PC-3 (cell line): ENCODE measurements around the gene GBE1. TPM values are rescaled to one million over a fixed set of nuclear protein-coding genes. Genes with fewer than 3 reads are reported as not detected.

Experiments
- ATAC-seq: fragments of 200-7000 bp; cut with Tn5 transposase; 2 replicates; pipeline ENCODE4 v1.9.1; 2020; ENCODE audit warnings: mild to moderate bottlenecking, moderate library complexity
- BruUV-seq: library from RNA; stranded (reverse); fragments of 400-500 nt; replicated peaks from 2 replicates; lab custom pipeline; 2021; lab: Mats Ljungman, UMichigan
- CTCF ChIA-PET: fragments of 300-600 bp; sonication (Branson Sonifier 250); formaldehyde crosslinking; loops from one replicate; lab custom pipeline; 2022; ENCODE audit warnings: antibody characterized with exemption; lab: Charles Lee
- POLR2A ChIA-PET: fragments of 300-600 bp; sonication (Branson Sonifier 250); formaldehyde crosslinking; loops from one replicate; lab custom pipeline; 2022; ENCODE audit warnings: antibody characterized with exemption; ENCODE audit not compliant: unreplicated experiment; lab: Charles Lee
- DNase-seq: peaks from one replicate; pipeline ENCODE4 v3.0.0-alpha.2; 2015
- H2AFZ ChIP-seq: fragments of 300-600 bp; sonication (generic); 2 replicates; pipeline ENCODE4 v1.6.0; 2016; ENCODE audit warnings: antibody characterized with exemption, low read length
- H3F3A ChIP-seq: fragments of 300-600 bp; sonication (generic); one replicate; pipeline ENCODE4 v1.6.0; 2017; ENCODE audit warnings: antibody characterized with exemption, low read length, control low read depth, mild to moderate bottlenecking; ENCODE audit not compliant: unreplicated experiment
- H3K27ac ChIP-seq: fragments of 300-600 bp; sonication (generic); 2 replicates; pipeline ENCODE4 v1.5.1; 2016; ENCODE audit warnings: mild to moderate bottlenecking, low read length
- H3K27me3 ChIP-seq: fragments of 300-600 bp; sonication (generic); 2 replicates; pipeline ENCODE4 v1.6.1; 2016; ENCODE audit warnings: low read length, mixed read lengths
- H3K36me3 ChIP-seq: fragments of 300-600 bp; sonication (generic); 2 replicates; pipeline ENCODE4 v1.6.1; 2016; ENCODE audit warnings: low read depth, mixed run types, low read length, mixed read lengths
- H3K4me1 ChIP-seq: fragments of 300-600 bp; sonication (generic); 2 replicates; pipeline ENCODE4 v1.5.1; 2016; ENCODE audit warnings: low read length; ENCODE audit not compliant: insufficient read depth
- H3K4me2 ChIP-seq: fragments of 300-600 bp; sonication (generic); 2 replicates; pipeline ENCODE4 v1.6.0; 2016; ENCODE audit warnings: low read length
- H3K4me3 ChIP-seq: fragments of 300-600 bp; sonication (generic); 2 replicates; pipeline ENCODE4 v1.5.1; 2016; ENCODE audit warnings: mild to moderate bottlenecking, low read length, mixed read lengths
- H3K79me2 ChIP-seq: fragments of 300-600 bp; sonication (generic); 2 replicates; pipeline ENCODE4 v1.6.1; 2017; ENCODE audit warnings: low read length, mixed read lengths
- H3K9ac ChIP-seq: fragments of 300-600 bp; sonication (generic); 2 replicates; pipeline ENCODE4 v1.6.0; 2016; ENCODE audit warnings: mild to moderate bottlenecking, low read length
- H3K9me2 ChIP-seq: fragments of 300-600 bp; sonication (generic); replicated peaks from 2 replicates; pipeline ENCODE4 v1.6.1; 2016; ENCODE audit warnings: mixed run types, low read length, mixed read lengths
- H3K9me3 ChIP-seq: fragments of 300-600 bp; sonication (generic); 2 replicates; pipeline ENCODE4 v1.6.1; 2016; ENCODE audit warnings: low read length, mixed read lengths
- H4K20me1 ChIP-seq: fragments of 300-600 bp; sonication (generic); 2 replicates; pipeline ENCODE4 v1.6.1; 2016; ENCODE audit warnings: low read length, mixed read lengths
- CTCF ChIP-seq: fragments of 300-600 bp; sonication (generic); conservative IDR thresholded peaks from 2 replicates; pipeline ENCODE4 v1.5.1; 2017; ENCODE audit warnings: antibody characterized with exemption, low read depth, mild to moderate bottlenecking, low read length
- EZH2 ChIP-seq: fragments of 300-600 bp; sonication (generic); IDR thresholded peaks from one replicate; pipeline ENCODE4 v1.6.1; 2017; ENCODE audit warnings: antibody characterized with exemption, mild to moderate bottlenecking, low read length; ENCODE audit not compliant: unreplicated experiment
- EZH2phosphoT487 ChIP-seq: fragments of 300-600 bp; sonication (generic); IDR thresholded peaks from 2 replicates; pipeline ENCODE4 v1.6.1; 2018; ENCODE audit warnings: mild to moderate bottlenecking, antibody characterized with exemption, low read length, borderline replicate concordance
- intact Hi-C: fragments of 100-400 bp; cut with micrococcal nuclease; formaldehyde crosslinking; loops from 2 replicates; pipeline ENCODE4 v1.9.0; 2023
- total RNA-seq: library from RNA; depleted of rRNA; stranded (reverse); fragments of >200 nt; gene quantifications from 2 replicates; pipeline ENCODE4 v1.2.3, GENCODE V29; 2014

Gene GBE1
- total RNA-seq, 1 experiment from 2014 or later: 57.7 TPM

- no peak overlapping the region for H2AFZ ChIP-seq
- TF ChIP-seq EZH2phosphoT487 (no peak), CTCF (no peak), EZH2 (no peak)
- no peaks in the 10 kb centered on the region for H3F3A ChIP-seq
- no peak overlapping the region for H3K9ac ChIP-seq
- DNase-seq: no peak
- intact Hi-C loops: no loop called here
- no TSS peak for BruUV-seq
- POLR2A ChIA-PET: interaction anchor here (0.5 kb wide), 1 partner anchor 53 kb away, joined by 3 read pairs; no protein-coding TSS in a partner anchor
- no peaks in the 10 kb centered on the region for H3K4me1 ChIP-seq
- no peak for ATAC-seq
- no peaks in the 10 kb centered on the region for H4K20me1 ChIP-seq
- peaks cover 3% of the 10 kb centered on the region; the same call in 1 of the 2 replicates for H3K36me3 ChIP-seq
- peaks cover 29% of the 10 kb centered on the region for H3K79me2 ChIP-seq
- H3K9me3 ChIP-seq: no peaks in the 10 kb centered on the region
- H3K27ac ChIP-seq: no peak overlapping the region
- H3K27me3 ChIP-seq: no peaks in the 10 kb centered on the region
- H3K9me2 ChIP-seq: no peaks in the 10 kb centered on the region
- no peak overlapping the region for H3K4me2 ChIP-seq
- no peak overlapping the region for H3K4me3 ChIP-seq
- CTCF ChIA-PET: no interaction called here
Measured at GRCh38 chr3:81709606-81710005, 51.8 kb downstream of the GBE1 start.

- no peak overlapping the region for H3K4me2 ChIP-seq
- no peaks in the 10 kb centered on the region for H4K20me1 ChIP-seq
- BruUV-seq: no TSS peak
- no peaks in the 10 kb centered on the region for H3K9me3 ChIP-seq
- ATAC-seq (no peak), DNase-seq (no peak)
- no peaks in the 10 kb centered on the region for H3K27me3 ChIP-seq
- peaks cover 27% of the 10 kb centered on the region for H3K79me2 ChIP-seq
- TF ChIP-seq EZH2phosphoT487: no peak
- TF ChIP-seq EZH2: no peak
- TF ChIP-seq CTCF: no peak
- H3K4me1 ChIP-seq: no peaks in the 10 kb centered on the region
- H2AFZ ChIP-seq: no peak overlapping the region
- H3K9me2 ChIP-seq: no peaks in the 10 kb centered on the region
- intact Hi-C loops: no loop called here
- no peak overlapping the region for H3K4me3 ChIP-seq
- no peak overlapping the region for H3K9ac ChIP-seq
- no peak overlapping the region for H3K27ac ChIP-seq
- H3F3A ChIP-seq: no peaks in the 10 kb centered on the region
- POLR2A ChIA-PET: no interaction called here
- CTCF ChIA-PET: no interaction called here
- H3K36me3 ChIP-seq: peaks cover 1% of the 10 kb centered on the region; the same call in 1 of the 2 replicates
Measured at GRCh38 chr3:81707996-81708395, 53.4 kb downstream of the GBE1 start.

GRCh38 chr3:81702126-81702525 lies 59.3 kb downstream of the GBE1 start:
- Histone ChIP-seq H3K4me1 (no peaks in the 10 kb centered on the region), H4K20me1 (no peaks in the 10 kb centered on the region), H3K4me3 (no peak overlapping the region), H3K27ac (no peak overlapping the region), H3K4me2 (no peak overlapping the region), H3K79me2 (peaks cover 9% of the 10 kb centered on the region; the same call in 1 of the 2 replicates), H3K9me2 (no peaks in the 10 kb centered on the region), H3F3A (no peaks in the 10 kb centered on the region), H2AFZ (no peak overlapping the region), H3K9ac (no peak overlapping the region), H3K36me3 (no peaks in the 10 kb centered on the region; the same call in 1 of the 2 replicates), H3K9me3 (no peaks in the 10 kb centered on the region), H3K27me3 (no peaks in the 10 kb centered on the region)
- CTCF ChIA-PET: no interaction called here
- POLR2A ChIA-PET: no interaction called here
- intact Hi-C loops: no loop called here
- ATAC-seq (no peak), DNase-seq (no peak)
- no TSS peak for BruUV-seq
- TF ChIP-seq EZH2phosphoT487 (no peak), EZH2 (no peak), CTCF (no peak)
